HepG2 (cell line): Measurements from ENCODE around the gene LCAT. TPM values are rescaled to one million over a fixed set of nuclear protein-coding genes. Genes with fewer than 3 reads are reported as not detected.

Experiments used
- BRCA1 ChIP-seq: sonication (generic); formaldehyde crosslinking; IDR thresholded peaks from 2 replicates; pipeline ENCODE4 v1.4.0; 2020; ENCODE audit warnings: missing genetic modification reagents
- CBFB ChIP-seq: sonication (generic); formaldehyde crosslinking; IDR thresholded peaks from 2 replicates; pipeline ENCODE4 v1.4.0; 2020; ENCODE audit warnings: missing genetic modification reagents
- DPF2 ChIP-seq: sonication (generic); formaldehyde crosslinking; IDR thresholded peaks from 2 replicates; pipeline ENCODE4 v1.4.0; 2020; ENCODE audit warnings: mild to moderate bottlenecking, low read depth, missing genetic modification reagents, borderline replicate concordance
- FOXC1 ChIP-seq: sonication (generic); formaldehyde crosslinking; IDR thresholded peaks from 2 replicates; pipeline ENCODE4 v1.8.0; 2022; ENCODE audit warnings: mild to moderate bottlenecking, missing genetic modification reagents, borderline replicate concordance
- GTF2F1 ChIP-seq: fragments of 150-350 bp; IDR thresholded peaks from 2 replicates; pipeline ENCODE4 v1.6.1; 2014; ENCODE audit warnings: low read length
- HDAC6 ChIP-seq: fragments of 200-600 bp; sonication (generic); IDR thresholded peaks from 2 replicates; pipeline ENCODE4 v1.7.0; 2017; ENCODE audit warnings: mild to moderate bottlenecking, antibody characterized with exemption, low read length, low read depth
- HMG20B ChIP-seq: conservative IDR thresholded peaks from 2 replicates; pipeline ENCODE4 v1.6.1; 2016; ENCODE audit warnings: missing genetic modification reagents, missing compliant biosample characterization
- JUN ChIP-seq: sonication (generic); formaldehyde crosslinking; IDR thresholded peaks from 2 replicates; pipeline ENCODE4 v1.4.0; 2020; ENCODE audit warnings: mild to moderate bottlenecking, missing genetic modification reagents
- JUND ChIP-seq: sonication (generic); formaldehyde crosslinking; IDR thresholded peaks from 2 replicates; pipeline ENCODE4 v1.8.0; 2022; ENCODE audit warnings: mild to moderate bottlenecking, missing genetic modification reagents
- KDM2A ChIP-seq: sonication (generic); formaldehyde crosslinking; IDR thresholded peaks from 2 replicates; pipeline ENCODE4 v1.4.0; 2020; ENCODE audit warnings: low read depth, missing genetic modification reagents, borderline replicate concordance
- KLF12 ChIP-seq: sonication (generic); formaldehyde crosslinking; IDR thresholded peaks from 2 replicates; pipeline ENCODE4 v1.4.0; 2020; ENCODE audit warnings: missing genetic modification reagents, borderline replicate concordance
- KLF13 ChIP-seq: sonication (generic); formaldehyde crosslinking; IDR thresholded peaks from 2 replicates; pipeline ENCODE4 v1.4.0; 2020; ENCODE audit warnings: mild to moderate bottlenecking, missing genetic modification reagents
- MXI1 ChIP-seq: IDR thresholded peaks from 3 replicates; pipeline ENCODE4 v1.6.1; 2012; ENCODE audit warnings: low read depth, low read length, inconsistent platforms, borderline replicate concordance
- NFATC3 ChIP-seq: sonication (generic); formaldehyde crosslinking; IDR thresholded peaks from 2 replicates; pipeline ENCODE4 v1.5.1; 2020; ENCODE audit warnings: mild to moderate bottlenecking, missing genetic modification reagents
- NR3C1 ChIP-seq: sonication (generic); formaldehyde crosslinking; IDR thresholded peaks from 2 replicates; pipeline ENCODE4 v1.4.0; 2020; ENCODE audit warnings: missing genetic modification reagents
- PCBP1 ChIP-seq: fragments of 200-400 bp; formaldehyde crosslinking; IDR thresholded peaks from 2 replicates; pipeline ENCODE4 v1.6.1; 2017; ENCODE audit warnings: mild to moderate bottlenecking, low read depth, low read length, borderline replicate concordance
- PHF5A ChIP-seq: IDR thresholded peaks from one replicate; pipeline ENCODE4 v1.6.1; 2018; ENCODE audit warnings: low read depth, missing genetic modification reagents; ENCODE audit not compliant: unreplicated experiment
- RFXANK ChIP-seq: IDR thresholded peaks from 2 replicates; pipeline ENCODE4 v1.6.1; 2016
- SNAPC2 ChIP-seq: sonication (generic); formaldehyde crosslinking; IDR thresholded peaks from 2 replicates; pipeline ENCODE4 v1.8.1; 2022; ENCODE audit warnings: mild to moderate bottlenecking, missing genetic modification reagents
- SP2 ChIP-seq: sonication (generic); formaldehyde crosslinking; IDR thresholded peaks from 2 replicates; pipeline ENCODE4 v1.5.1; 2020; ENCODE audit warnings: mild to moderate bottlenecking, missing genetic modification reagents
- SP4 ChIP-seq: sonication (generic); formaldehyde crosslinking; IDR thresholded peaks from 2 replicates; pipeline ENCODE4 v1.8.1; 2023; ENCODE audit warnings: mild to moderate bottlenecking, missing genetic modification reagents
- STAG1 ChIP-seq: sonication (generic); formaldehyde crosslinking; IDR thresholded peaks from 2 replicates; pipeline ENCODE4 v1.4.0; 2020; ENCODE audit warnings: missing genetic modification reagents
- TBX3 ChIP-seq: fragments of 450-650 bp; IDR thresholded peaks from 2 replicates; pipeline ENCODE4 v1.6.1; 2017; ENCODE audit warnings: antibody characterized with exemption, mild to moderate bottlenecking, inconsistent platforms, borderline replicate concordance
- TEAD2 ChIP-seq: sonication (generic); formaldehyde crosslinking; IDR thresholded peaks from 2 replicates; pipeline ENCODE4 v1.9.0; 2021; ENCODE audit warnings: missing genetic modification reagents
- TP53 ChIP-seq: sonication (generic); formaldehyde crosslinking; conservative IDR thresholded peaks from 2 replicates; pipeline ENCODE4 v1.4.0; 2020; ENCODE audit warnings: missing genetic modification reagents
- ZBTB38 ChIP-seq: sonication (generic); formaldehyde crosslinking; IDR thresholded peaks from 2 replicates; pipeline ENCODE4 v1.5.1; 2020; ENCODE audit warnings: mild to moderate bottlenecking, missing genetic modification reagents
- ZNF24 ChIP-seq: fragments of 450-650 bp; IDR thresholded peaks from 2 replicates; pipeline ENCODE4 v1.6.1; 2017; ENCODE audit warnings: antibody characterized with exemption, mild to moderate bottlenecking
- ZNF331 ChIP-seq: sonication (generic); formaldehyde crosslinking; IDR thresholded peaks from 2 replicates; pipeline ENCODE4 v1.4.0; 2020; ENCODE audit warnings: missing genetic modification reagents
- ZNF652 ChIP-seq: IDR thresholded peaks from 2 replicates; pipeline ENCODE4 v1.6.1; 2016; ENCODE audit warnings: low read depth, borderline replicate concordance
- ZNF672 ChIP-seq: sonication (generic); formaldehyde crosslinking; IDR thresholded peaks from 2 replicates; pipeline ENCODE4 v1.8.1; 2022; ENCODE audit warnings: missing genetic modification reagents
- ZNF709 ChIP-seq: sonication (generic); formaldehyde crosslinking; IDR thresholded peaks from 2 replicates; pipeline ENCODE4 v1.5.0; 2020; ENCODE audit warnings: mild to moderate bottlenecking, missing genetic modification reagents
- polyA plus RNA-seq, 8 experiments: library from polyadenylated mRNA; depleted of rRNA in 3 of 8; stranded (reverse) in 7 of 8; unstranded in 1 of 8; fragments of >200 nt; fragmentation: Illumina TruSeq in 4 of 8; extraction: Trizol in 4 of 8; gene quantifications; 2 replicates each; pipeline versions ENCODE4 v1.2.1 to v1.2.3, GENCODE V29; 2011 to 2016; ENCODE audit warnings: low read depth in 4 of 8, missing spikeins in 1 of 8, mixed read lengths in 1 of 8; ENCODE audit not compliant: insufficient read depth in 1 of 8
- total RNA-seq, 5 experiments: library from RNA; depleted of rRNA; stranded (reverse); fragments of >200 nt; fragmentation: Illumina TruSeq; extraction: Trizol; gene quantifications; 2 replicates each; pipeline ENCODE4 v1.2.3, GENCODE V29; 2016; ENCODE audit warnings: low read depth in 1 of 5
- TF ChIP-seq, protein P1 (sequence below): sonication (generic); formaldehyde crosslinking; IDR thresholded peaks from 2 replicates; pipeline ENCODE4 v1.8.0; 2022; ENCODE audit warnings: mild to moderate bottlenecking, missing genetic modification reagents, borderline replicate concordance

The LCAT gene
- total and polyA plus RNA-seq, 2 of the 13 experiments (the other 11 are each of a cell fraction or from before 2014, with no cell fraction given): 36.1 to 38.9 TPM

DNA sequence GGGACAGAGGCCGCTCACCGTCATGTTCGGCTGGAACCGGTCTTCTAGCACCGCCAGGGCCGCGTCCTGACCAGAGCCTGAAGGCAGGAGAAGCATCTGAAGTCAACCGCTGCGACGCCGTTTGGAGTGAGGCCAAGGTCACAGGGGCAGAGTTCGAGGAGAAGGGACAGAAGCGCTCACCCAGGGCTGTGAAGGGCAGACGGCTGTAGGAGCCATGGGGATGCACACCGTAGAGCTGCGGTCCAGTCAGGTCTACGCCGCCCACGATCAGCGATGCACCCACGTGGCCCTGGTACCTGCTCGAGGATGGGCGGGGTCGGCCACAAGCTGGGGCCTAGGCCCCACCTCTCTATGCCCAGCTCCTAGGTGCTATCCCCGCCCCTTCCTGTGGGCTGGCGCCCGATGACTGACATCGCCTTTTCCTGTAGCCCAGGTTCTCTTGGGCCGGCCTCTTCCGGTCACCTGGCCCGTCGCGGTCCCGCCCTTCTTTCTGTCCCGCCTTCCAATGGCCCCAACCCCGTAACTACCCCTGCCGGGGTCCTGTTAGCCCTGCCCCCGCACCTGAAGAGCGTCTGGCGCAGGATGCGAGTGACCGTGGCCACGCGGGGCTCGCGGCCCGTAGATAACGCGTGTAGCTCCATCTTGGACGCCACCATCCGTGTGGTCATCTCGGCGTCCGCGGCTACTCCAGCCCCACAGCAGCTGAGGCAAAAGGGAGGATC lies 8.4 kb downstream of the LCAT start (continued):
- TF ChIP-seq, protein P1, sequence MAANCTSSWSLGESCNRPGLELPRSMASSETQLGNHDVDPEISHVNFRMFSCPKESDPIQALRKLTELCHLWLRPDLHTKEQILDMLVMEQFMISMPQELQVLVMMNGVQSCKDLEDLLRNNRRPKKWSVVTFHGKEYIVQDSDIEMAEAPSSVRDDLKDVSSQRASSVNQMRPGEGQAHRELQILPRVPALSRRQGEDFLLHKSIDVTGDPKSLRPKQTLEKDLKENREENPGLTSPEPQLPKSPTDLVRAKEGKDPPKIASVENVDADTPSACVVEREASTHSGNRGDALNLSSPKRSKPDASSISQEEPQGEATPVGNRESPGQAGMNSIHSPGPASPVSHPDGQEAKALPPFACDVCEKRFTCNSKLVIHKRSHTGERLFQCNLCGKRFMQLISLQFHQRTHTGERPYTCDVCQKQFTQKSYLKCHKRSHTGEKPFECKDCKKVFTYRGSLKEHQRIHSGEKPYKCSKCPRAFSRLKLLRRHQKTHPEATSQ (CRISPR knock-in tag): peak; percentile 86; the same call in 1 of the 2 replicates
- TF ChIP-seq ZNF672: no peak
- peak; percentile 92 for TF ChIP-seq SP2
- TF ChIP-seq KLF13 (CRISPR knock-in tag): 0 out of 2 replicates have a peak, but pooled peaks have one; percentile 56
- peak; percentile 75; the same call in 1 of the 2 replicates for TF ChIP-seq TP53 (CRISPR knock-in tag)
- TF ChIP-seq JUN: peak; percentile 52; the same call in 1 of the 2 replicates
- TF ChIP-seq DPF2 (CRISPR knock-in tag): peak; percentile 67; the same call in 1 of the 2 replicates
- peak; percentile 63 for TF ChIP-seq KLF12 (CRISPR knock-in tag)
- no peak for TF ChIP-seq GTF2F1
- peak; percentile 99 for TF ChIP-seq KDM2A (CRISPR knock-in tag)
- TF ChIP-seq RFXANK (CRISPR knock-in tag): no peak
- TF ChIP-seq ZNF709 (CRISPR knock-in tag): peak; percentile 92
- TF ChIP-seq HMG20B (CRISPR knock-in tag): 0 out of 2 replicates have a peak, but pooled peaks have one; percentile 56
- no peak for TF ChIP-seq ZNF331 (CRISPR knock-in tag)
- peak; percentile 74; the same call in 1 of the 2 replicates for TF ChIP-seq ZBTB38 (CRISPR knock-in tag)
- no peak for TF ChIP-seq ZNF24
- peak; percentile 87; the same call in 1 of the 2 replicates for TF ChIP-seq SP4 (CRISPR knock-in tag)
- TF ChIP-seq NFATC3 (CRISPR knock-in tag): peak; percentile 98
- TF ChIP-seq ZNF652 (CRISPR knock-in tag): peak; percentile 7; the same call in 1 of the 2 replicates
- no peak; the same call in none of the 2 replicates for TF ChIP-seq SNAPC2 (CRISPR knock-in tag)
- peak; percentile 15; the same call in 1 of the 2 replicates for TF ChIP-seq CBFB (CRISPR knock-in tag)
- peak; percentile 100 for TF ChIP-seq MXI1
- TF ChIP-seq FOXC1 (CRISPR knock-in tag): 0 out of 2 replicates have a peak, but pooled peaks have one; percentile 57
- TF ChIP-seq PHF5A (CRISPR knock-in tag): peak; percentile 51
- no peak for TF ChIP-seq NR3C1 (CRISPR knock-in tag)
- TF ChIP-seq BRCA1 (CRISPR knock-in tag): peak; percentile 79; the same call in 1 of the 2 replicates
- no peak for TF ChIP-seq TEAD2 (CRISPR knock-in tag)
- TF ChIP-seq PCBP1: peak; percentile 80; the same call in 1 of the 2 replicates
- TF ChIP-seq HDAC6: no peak
- TF ChIP-seq TBX3: no peak
- TF ChIP-seq JUND (CRISPR knock-in tag): peak; percentile 69; the same call in 1 of the 2 replicates
- TF ChIP-seq STAG1 (CRISPR knock-in tag): peak; percentile 32; the same call in 1 of the 2 replicates
